ENCODE results near the gene MOCS3. TPM values are rescaled to one million over a fixed set of nuclear protein-coding genes. Genes with fewer than 3 reads are reported as not detected.

Gene MOCS3
- total RNA-seq, 1 donor from 2014 or later, result 6.2 TPM

- no peaks in the 10 kb centered on the region for H3K27me3 Mint-ChIP-seq (ENCODE audit: insufficient read depth)
- no peaks in the 10 kb centered on the region for H3K9me3 Mint-ChIP-seq
- peaks cover 45% of the 10 kb centered on the region for H3K36me3 Mint-ChIP-seq (ENCODE audit: low read depth)
- H3K27ac Mint-ChIP-seq, result no peak overlapping the region
- no peak overlapping the region for H3K4me3 Mint-ChIP-seq
- H3K4me1 Mint-ChIP-seq (ENCODE audit: low read depth), result peaks cover 62% of the 10 kb centered on the region
- DNase-seq (ENCODE audit: low spot score), result no peak
- intact Hi-C loops (cut with micrococcal nuclease), result no loop called here
Measured at GRCh38 chr20:50924261-50924920, 34.2 kb upstream of the MOCS3 start.

DNA sequence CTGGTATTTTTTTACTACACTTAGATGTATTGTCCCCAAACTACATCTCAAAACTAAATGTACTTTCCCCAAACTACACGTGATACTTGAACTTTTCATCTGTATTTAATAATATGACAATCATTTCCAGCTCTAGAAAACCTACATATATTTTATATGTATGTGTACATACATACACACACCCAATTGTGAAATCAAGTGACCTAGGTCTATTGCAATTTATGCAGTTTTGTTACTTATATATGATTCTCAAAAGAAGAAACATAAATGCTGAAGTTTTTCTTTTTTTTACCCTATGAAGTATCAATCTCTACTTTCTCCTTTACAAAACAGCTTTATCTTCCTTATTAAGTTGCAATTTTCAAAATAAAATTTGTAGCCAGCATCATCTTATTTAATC lies 32.1 kb upstream of the MOCS3 start:
- peaks cover 47% of the 10 kb centered on the region for H3K36me3 Mint-ChIP-seq (ENCODE audit: low read depth)
- no peak overlapping the region for H3K27ac Mint-ChIP-seq
- no peak for DNase-seq (ENCODE audit: low spot score)
- no peaks in the 10 kb centered on the region for H3K9me3 Mint-ChIP-seq
- no peaks in the 10 kb centered on the region for H3K27me3 Mint-ChIP-seq (ENCODE audit: insufficient read depth)
- intact Hi-C loops (cut with micrococcal nuclease), result no loop called here
- peaks cover 55% of the 10 kb centered on the region for H3K4me1 Mint-ChIP-seq (ENCODE audit: low read depth)
- no peak overlapping the region for H3K4me3 Mint-ChIP-seq

DNA sequence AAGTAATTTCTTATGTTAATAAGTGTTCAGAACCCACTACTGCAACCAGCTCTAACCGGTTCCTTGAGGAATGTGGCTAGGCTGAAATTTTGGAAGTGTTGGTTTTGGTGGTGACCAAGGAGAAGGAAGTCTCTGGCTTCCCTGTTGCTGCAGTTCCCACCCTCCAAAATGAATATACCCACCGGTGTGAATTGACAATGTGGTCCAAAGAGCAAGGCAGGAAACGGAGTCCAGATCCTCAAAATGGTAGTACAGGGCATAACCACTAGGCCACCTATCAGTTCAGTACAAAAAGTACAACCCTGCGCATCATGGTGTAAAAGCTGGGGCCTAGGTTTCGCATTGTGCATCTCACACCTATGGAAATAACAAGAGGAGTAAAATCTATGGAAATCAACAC lies 30.1 kb upstream of the MOCS3 start:
- Mint-ChIP-seq H3K9me3 (no peaks in the 10 kb centered on the region), H3K4me1 (ENCODE audit: low read depth) (peaks cover 66% of the 10 kb centered on the region), H3K4me3 (peak overlapping the region; percentile 95), H3K27me3 (ENCODE audit: insufficient read depth) (no peaks in the 10 kb centered on the region), H3K36me3 (ENCODE audit: low read depth) (peaks cover 54% of the 10 kb centered on the region), H3K27ac (peak overlapping the region; percentile 34)
- intact Hi-C loops (cut with micrococcal nuclease), result no loop called here
- DNase-seq (ENCODE audit: low spot score), result no peak

DNA sequence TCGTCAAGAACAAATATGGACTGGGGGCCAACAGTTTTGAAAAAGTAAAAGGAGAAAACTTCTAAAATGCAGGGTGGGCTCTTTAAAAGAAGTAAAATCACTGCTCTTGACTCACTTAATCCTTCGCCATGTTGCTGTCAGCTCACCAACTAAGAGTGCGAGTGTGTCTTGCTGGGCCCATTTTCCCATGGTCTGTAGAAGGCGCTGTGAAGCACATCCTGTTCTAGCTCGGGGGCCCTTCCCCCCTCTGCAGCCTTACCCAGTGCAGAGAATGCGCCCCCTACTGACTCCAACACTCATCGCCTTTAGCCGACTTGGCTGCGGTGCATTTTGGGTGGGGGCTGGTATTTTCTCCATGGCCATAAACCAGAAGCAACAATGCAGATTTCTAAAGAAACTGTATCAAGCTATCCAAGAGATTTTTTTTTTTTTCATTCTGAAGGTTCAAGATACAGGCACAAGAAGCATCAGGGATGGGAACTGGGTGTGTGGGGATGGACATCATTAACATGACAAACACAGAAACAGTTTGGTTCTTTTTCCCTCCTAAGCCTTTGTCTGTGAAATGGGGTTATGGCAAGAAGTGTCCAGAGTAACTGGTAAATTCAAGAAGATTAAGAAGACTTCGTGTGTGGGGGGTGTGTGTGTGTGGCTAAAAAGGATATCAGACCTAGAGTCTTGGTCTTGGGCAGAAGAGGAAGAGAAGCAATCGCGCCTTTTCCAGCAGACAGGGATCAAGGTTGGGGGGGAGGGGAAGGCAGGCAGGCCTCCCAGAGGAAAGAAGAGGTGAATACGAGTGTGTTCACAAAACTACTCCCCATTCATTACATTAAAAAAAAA lies 29.1 kb upstream of the MOCS3 start:
- peak; percentile 91 for DNase-seq (ENCODE audit: low spot score)
- Mint-ChIP-seq H3K36me3 (ENCODE audit: low read depth) (peaks cover 57% of the 10 kb centered on the region), H3K27me3 (ENCODE audit: insufficient read depth) (no peaks in the 10 kb centered on the region), H3K9me3 (no peaks in the 10 kb centered on the region), H3K4me1 (ENCODE audit: low read depth) (peaks cover 66% of the 10 kb centered on the region), H3K4me3 (peak overlapping the region; percentile 95), H3K27ac (peak overlapping the region; percentile 95)
- intact Hi-C loops (cut with micrococcal nuclease), result loop anchor here (1.0 to 10.0 kb wide), 5 partner anchors 15 to 1655 kb away; partner anchors contain the start of gene ZNFX1

GRCh38 chr20:50930139-50930975 lies 28.3 kb upstream of the MOCS3 start:
- Mint-ChIP-seq H3K4me3 (peak overlapping the region; percentile 95), H3K4me1 (ENCODE audit: low read depth) (peaks cover 58% of the 10 kb centered on the region), H3K27ac (peak overlapping the region; percentile 95), H3K36me3 (ENCODE audit: low read depth) (peaks cover 55% of the 10 kb centered on the region), H3K9me3 (no peaks in the 10 kb centered on the region), H3K27me3 (ENCODE audit: insufficient read depth) (no peaks in the 10 kb centered on the region)
- intact Hi-C loops (cut with micrococcal nuclease), result loop anchor here (10.0 kb wide), 1 partner anchor 1656 kb away; the partner anchor contains the start of gene ZNFX1
- DNase-seq (ENCODE audit: low spot score), result peak; percentile 11

- Mint-ChIP-seq H3K4me1 (ENCODE audit: low read depth) (peaks cover 53% of the 10 kb centered on the region), H3K4me3 (peak overlapping the region; percentile 86), H3K27me3 (ENCODE audit: insufficient read depth) (no peaks in the 10 kb centered on the region), H3K27ac (peak overlapping the region; percentile 78), H3K36me3 (ENCODE audit: low read depth) (peaks cover 53% of the 10 kb centered on the region), H3K9me3 (no peaks in the 10 kb centered on the region)
- no peak for DNase-seq (ENCODE audit: low spot score)
- intact Hi-C loops (cut with micrococcal nuclease), result loop anchor here (1.0 to 10.0 kb wide), 4 partner anchors 27 to 1656 kb away; partner anchors contain the start of genes DPM1, MOCS3, PARD6B and ZNFX1
Measured at GRCh38 chr20:50930976-50931305, 27.7 kb upstream of the MOCS3 start.

DNA sequence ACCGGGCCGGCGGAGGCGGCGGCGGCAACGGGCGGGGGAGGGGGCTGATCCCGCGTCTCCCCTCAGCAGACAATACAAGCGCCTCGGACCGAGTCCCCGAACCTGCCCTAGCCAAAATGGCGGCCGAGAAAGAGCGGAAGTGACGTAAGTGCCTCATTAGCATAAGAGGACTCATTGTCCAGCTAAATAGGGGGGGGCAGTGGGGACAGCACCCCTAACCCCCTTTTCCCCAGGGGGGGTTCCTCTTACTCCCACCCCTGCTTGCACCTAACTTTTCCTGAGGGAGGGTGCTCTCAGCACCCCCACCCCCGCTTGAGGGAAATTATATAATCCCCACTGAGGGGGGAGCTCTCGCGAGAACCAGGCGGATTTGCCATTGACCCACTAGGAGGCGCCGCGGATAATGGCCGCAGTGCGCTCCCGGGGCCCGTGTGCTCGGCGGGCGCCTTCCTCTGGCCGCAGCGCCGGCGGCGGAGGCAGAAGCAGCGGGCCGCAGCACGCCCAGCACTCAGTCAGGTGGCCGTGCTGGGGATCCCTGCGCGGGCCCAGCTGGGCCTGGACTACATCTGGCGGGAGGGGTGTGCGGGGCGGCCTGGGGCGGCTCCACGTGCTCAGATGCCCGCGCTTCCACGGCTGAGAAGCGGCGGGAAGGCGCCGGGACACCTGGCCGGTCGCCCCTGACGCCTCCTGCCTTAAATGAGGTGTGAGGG lies 27.2 kb upstream of the MOCS3 start, which contains the start of gene ADNP:
ADNP (minus strand) TSS at position 132 of the 710 bp plus-strand sequence. CDS start 27,441 bp downstream, outside the sequence.
- Mint-ChIP-seq H3K36me3 (ENCODE audit: low read depth) (peaks cover 57% of the 10 kb centered on the region), H3K9me3 (no peaks in the 10 kb centered on the region), H3K4me3 (peak within 1 kb of the TSS; percentile 87), H3K4me1 (ENCODE audit: low read depth) (peaks cover 51% of the 10 kb centered on the region), H3K27me3 (ENCODE audit: insufficient read depth) (no peaks in the 10 kb centered on the region), H3K27ac (peak within 1 kb of the TSS; percentile 95)
- DNase-seq (ENCODE audit: low spot score), result peak; percentile 83
- intact Hi-C loops (cut with micrococcal nuclease), result loop anchor here (1.0 to 10.0 kb wide), 4 partner anchors 27 to 1657 kb away; partner anchors contain the start of genes DPM1, MOCS3, PARD6B and ZNFX1

DNA sequence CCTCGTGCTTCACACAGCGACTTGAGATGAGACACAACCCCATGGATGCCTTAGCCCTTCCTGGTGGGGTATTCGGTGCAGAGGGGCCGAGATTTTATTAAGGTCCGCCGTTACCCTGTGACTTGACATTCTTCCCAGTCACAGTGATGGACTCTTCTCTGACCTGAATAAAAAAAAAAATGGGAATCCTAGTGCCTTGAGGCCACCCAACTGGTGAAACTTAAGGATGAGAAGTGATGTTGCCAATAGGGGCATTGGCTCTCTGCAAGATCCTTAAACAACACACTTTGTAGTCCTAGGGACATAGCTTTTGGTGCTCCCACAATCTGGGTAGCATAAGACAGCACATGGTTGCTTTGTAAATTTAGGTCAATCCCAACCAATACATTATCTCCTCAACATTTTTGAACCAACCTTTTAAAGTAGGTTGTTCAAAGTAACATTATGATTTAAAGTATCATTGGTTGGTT lies 26.6 kb upstream of the MOCS3 start:
- H3K27ac Mint-ChIP-seq, result peak overlapping the region; percentile 86
- peaks cover 58% of the 10 kb centered on the region for H3K36me3 Mint-ChIP-seq (ENCODE audit: low read depth)
- peaks cover 45% of the 10 kb centered on the region for H3K4me1 Mint-ChIP-seq (ENCODE audit: low read depth)
- no peaks in the 10 kb centered on the region for H3K27me3 Mint-ChIP-seq (ENCODE audit: insufficient read depth)
- DNase-seq (ENCODE audit: low spot score), result no peak
- intact Hi-C loops (cut with micrococcal nuclease), result loop anchor here (10.0 kb wide), 1 partner anchor 1657 kb away; the partner anchor contains the start of gene ZNFX1
- peak overlapping the region; percentile 86 for H3K4me3 Mint-ChIP-seq
- no peaks in the 10 kb centered on the region for H3K9me3 Mint-ChIP-seq

GRCh38 chr20:50932691-50933280 lies 25.8 kb upstream of the MOCS3 start:
- Mint-ChIP-seq H3K36me3 (ENCODE audit: low read depth) (peaks cover 55% of the 10 kb centered on the region), H3K4me1 (ENCODE audit: low read depth) (peaks cover 38% of the 10 kb centered on the region), H3K9me3 (no peaks in the 10 kb centered on the region), H3K27ac (peak overlapping the region; percentile 86), H3K4me3 (no peak overlapping the region), H3K27me3 (ENCODE audit: insufficient read depth) (no peaks in the 10 kb centered on the region)
- intact Hi-C loops (cut with micrococcal nuclease), result loop anchor here (10.0 kb wide), 1 partner anchor 1658 kb away; the partner anchor contains the start of gene ZNFX1
- DNase-seq (ENCODE audit: low spot score), result no peak

GRCh38 chr20:50933589-50933988 lies 25.0 kb upstream of the MOCS3 start:
- no peaks in the 10 kb centered on the region for H3K9me3 Mint-ChIP-seq
- H3K36me3 Mint-ChIP-seq (ENCODE audit: low read depth), result peaks cover 50% of the 10 kb centered on the region
- H3K27ac Mint-ChIP-seq, result no peak overlapping the region
- no peak overlapping the region for H3K4me3 Mint-ChIP-seq
- H3K4me1 Mint-ChIP-seq (ENCODE audit: low read depth), result peaks cover 30% of the 10 kb centered on the region
- no peaks in the 10 kb centered on the region for H3K27me3 Mint-ChIP-seq (ENCODE audit: insufficient read depth)
- DNase-seq (ENCODE audit: low spot score), result no peak
- intact Hi-C loops (cut with micrococcal nuclease), result loop anchor here (10.0 kb wide), 1 partner anchor 1659 kb away; the partner anchor contains the start of gene ZNFX1

GRCh38 chr20:50943069-50943468 lies 15.5 kb upstream of the MOCS3 start:
- Mint-ChIP-seq H3K27ac (no peak overlapping the region), H3K27me3 (ENCODE audit: insufficient read depth) (no peaks in the 10 kb centered on the region), H3K4me1 (ENCODE audit: low read depth) (no peaks in the 10 kb centered on the region), H3K4me3 (no peak overlapping the region), H3K9me3 (no peaks in the 10 kb centered on the region), H3K36me3 (ENCODE audit: low read depth) (peaks cover 30% of the 10 kb centered on the region)
- intact Hi-C loops (cut with micrococcal nuclease), result no loop called here
- DNase-seq (ENCODE audit: low spot score), result no peak
